IMR-90 (cell line): ENCODE results near the gene IFNA1. TPM values are rescaled to one million over a fixed set of nuclear protein-coding genes. Genes with fewer than 3 reads are reported as not detected.

ENCODE experiments used
- ATAC-seq: fragments of 200-7000 bp; cut with Tn5 transposase; 2 replicates; pipeline ENCODE4 v1.9.1; 2020; ENCODE audit warnings: low read depth, mild to moderate bottlenecking, moderate library complexity
- BruUV-seq: library from RNA; stranded (reverse); fragments of 400-500 nt; replicated peaks from 2 replicates; lab custom pipeline; 2021; lab: Mats Ljungman, UMichigan
- CTCF ChIA-PET: fragments of 300-600 bp; formaldehyde crosslinking; extraction: SDS; loops from one replicate; lab custom pipeline; 2021; ENCODE audit warnings: antibody characterized with exemption; lab: Yijun Ruan, JAX
- POLR2A ChIA-PET: fragments of 300-600 bp; sonication (Branson Sonifier 250); formaldehyde crosslinking; loops from one replicate; lab custom pipeline; 2022; ENCODE audit warnings: antibody characterized with exemption; ENCODE audit not compliant: unreplicated experiment; lab: Charles Lee
- DNase-seq: peaks from one replicate; pipeline ENCODE4 v3.0.0; 2013
- H2AFZ ChIP-seq: replicated peaks from 2 replicates; pipeline ENCODE3; 2013; ENCODE audit warnings: low read length, mild to moderate bottlenecking; ENCODE audit not compliant: poor library complexity
- H2AK5ac ChIP-seq: 2 replicates; pipeline ENCODE4 v1.6.1; 2013; ENCODE audit warnings: low read depth, low read length, inconsistent platforms
- H2AK9ac ChIP-seq: replicated peaks from 2 replicates; pipeline ENCODE3; 2013; ENCODE audit warnings: mild to moderate bottlenecking, low read depth, low read length, moderate library complexity; ENCODE audit not compliant: poor library complexity
- H2BK120ac ChIP-seq: 2 replicates; pipeline ENCODE4 v1.6.1; 2013; ENCODE audit warnings: low read depth, low read length, inconsistent platforms
- H2BK15ac ChIP-seq: 3 replicates; pipeline ENCODE4 v1.6.1; 2013; ENCODE audit warnings: low read depth, low read length, inconsistent platforms
- H2BK20ac ChIP-seq: 2 replicates; pipeline ENCODE4 v1.6.1; 2013; ENCODE audit warnings: low read depth, mild to moderate bottlenecking, inconsistent platforms, low read length, moderate library complexity
- H2BK5ac ChIP-seq: 2 replicates; pipeline ENCODE4 v1.6.1; 2013; ENCODE audit warnings: mild to moderate bottlenecking, low read depth, low read length, inconsistent platforms; ENCODE audit not compliant: poor library complexity, severe bottlenecking
- H3K14ac ChIP-seq: replicated peaks from 2 replicates; pipeline ENCODE4 v1.6.1; 2013; ENCODE audit warnings: low read depth, low read length, inconsistent platforms
- H3K18ac ChIP-seq: 2 replicates; pipeline ENCODE4 v1.6.1; 2013; ENCODE audit warnings: low read depth, low read length, control low read depth
- H3K23ac ChIP-seq: 2 replicates; pipeline ENCODE4 v1.6.1; 2013; ENCODE audit warnings: low read depth, low read length, inconsistent platforms
- H3K27ac ChIP-seq: 2 replicates; pipeline ENCODE4 v1.5.1; 2013; ENCODE audit warnings: mild to moderate bottlenecking, control low read depth, low read length; ENCODE audit not compliant: insufficient read depth
- H3K27me3 ChIP-seq: 2 replicates; pipeline ENCODE4 v1.6.1; 2013; ENCODE audit warnings: low read length; ENCODE audit not compliant: control insufficient read depth, insufficient read depth
- H3K36me3 ChIP-seq: 2 replicates; pipeline ENCODE4 v1.6.1; 2013; ENCODE audit warnings: low read length, mixed read lengths; ENCODE audit not compliant: control insufficient read depth, insufficient read depth
- H3K4ac ChIP-seq: 2 replicates; pipeline ENCODE4 v1.6.1; 2013; ENCODE audit warnings: low read depth, low read length, inconsistent platforms
- H3K4me1 ChIP-seq: 2 replicates; pipeline ENCODE4 v1.6.1; 2013; ENCODE audit warnings: low read length, mixed read lengths; ENCODE audit not compliant: control insufficient read depth, insufficient read depth
- H3K4me2 ChIP-seq: 2 replicates; pipeline ENCODE4 v1.6.1; 2013; ENCODE audit warnings: low read depth, mild to moderate bottlenecking, control low read depth, low read length, moderate library complexity
- H3K4me3 ChIP-seq: 2 replicates; pipeline ENCODE4 v1.5.1; 2013; ENCODE audit warnings: low read depth, mild to moderate bottlenecking, control low read depth, low read length, moderate library complexity; ENCODE audit not compliant: insufficient read depth
- H3K56ac ChIP-seq: 2 replicates; pipeline ENCODE4 v1.6.1; 2013; ENCODE audit warnings: low read length, inconsistent platforms; ENCODE audit not compliant: insufficient read depth; ENCODE audit errors: extremely low read depth
- H3K79me1 ChIP-seq, 2 experiments: 2 replicates each; pipeline ENCODE4 v1.6.1; 2013; ENCODE audit warnings: low read length in 2 of 2, inconsistent platforms in 1 of 2, low read depth in 1 of 2
- H3K9ac ChIP-seq: 2 replicates; pipeline ENCODE4 v1.6.1; 2013; ENCODE audit warnings: low read depth, low read length, control low read depth
- H3K9me1 ChIP-seq: 2 replicates; pipeline ENCODE4 v1.6.1; 2013; ENCODE audit warnings: low read length, inconsistent platforms; ENCODE audit not compliant: insufficient read depth
- H3K9me3 ChIP-seq: 2 replicates; pipeline ENCODE4 v1.6.1; 2013; ENCODE audit warnings: low read length; ENCODE audit not compliant: control insufficient read depth, insufficient read depth
- H4K20me1 ChIP-seq: 2 replicates; pipeline ENCODE4 v1.6.1; 2013; ENCODE audit warnings: low read length, inconsistent platforms; ENCODE audit not compliant: insufficient read depth
- H4K5ac ChIP-seq: 2 replicates; pipeline ENCODE4 v1.6.1; 2013; ENCODE audit warnings: mild to moderate bottlenecking, low read depth, low read length, control low read depth
- H4K8ac ChIP-seq, 2 experiments: 2 replicates each; pipeline ENCODE4 v1.6.1; 2013; ENCODE audit warnings: low read depth in 2 of 2, low read length in 2 of 2, control low read depth in 1 of 2, inconsistent platforms in 1 of 2
- H4K91ac ChIP-seq: 2 replicates; pipeline ENCODE4 v1.6.1; 2013; ENCODE audit warnings: low read depth, low read length, inconsistent platforms; ENCODE audit not compliant: insufficient read depth
- BHLHE40 ChIP-seq: fragments of 150-350 bp; IDR thresholded peaks from 2 replicates; pipeline ENCODE4 v1.6.1; 2016; ENCODE audit warnings: mild to moderate bottlenecking, low read depth, low read length
- CEBPB ChIP-seq: IDR thresholded peaks from 2 replicates; pipeline ENCODE4 v1.6.1; 2012; ENCODE audit warnings: low read depth, low read length, improper control_type of control experiment
- CHD1 ChIP-seq: IDR thresholded peaks from 2 replicates; pipeline ENCODE4 v1.6.1; 2012; ENCODE audit warnings: low read depth, low read length, improper control_type of control experiment
- FOS ChIP-seq: fragments of 150-350 bp; IDR thresholded peaks from 2 replicates; pipeline ENCODE4 v1.6.1; 2016; ENCODE audit warnings: low read depth, low read length
- MAFK ChIP-seq: IDR thresholded peaks from 2 replicates; pipeline ENCODE4 v1.6.1; 2012; ENCODE audit warnings: low read depth, low read length, improper control_type of control experiment
- MAZ ChIP-seq: IDR thresholded peaks from 2 replicates; pipeline ENCODE4 v1.6.1; 2012; ENCODE audit warnings: low read depth, mild to moderate bottlenecking, low read length, improper control_type of control experiment, moderate library complexity, borderline replicate concordance
- MXI1 ChIP-seq: IDR thresholded peaks from 2 replicates; pipeline ENCODE4 v1.6.1; 2012; ENCODE audit warnings: low read depth, mild to moderate bottlenecking, low read length, moderate library complexity, borderline replicate concordance
- NFE2L2 ChIP-seq: fragments of 150-350 bp; IDR thresholded peaks from 2 replicates; pipeline ENCODE4 v1.6.1; 2016; ENCODE audit warnings: low read depth, mild to moderate bottlenecking, low read length
- POLR2A ChIP-seq: IDR thresholded peaks from 2 replicates; pipeline ENCODE4 v1.6.1; 2012; ENCODE audit warnings: mild to moderate bottlenecking, low read depth, low read length
- RAD21 ChIP-seq: IDR thresholded peaks from 2 replicates; pipeline ENCODE4 v1.6.1; 2012; ENCODE audit warnings: low read length, improper control_type of control experiment
- RCOR1 ChIP-seq: IDR thresholded peaks from 2 replicates; pipeline ENCODE4 v1.6.1; 2012; ENCODE audit warnings: mild to moderate bottlenecking, low read length, improper control_type of control experiment; ENCODE audit not compliant: insufficient replicate concordance
- SMC3 ChIP-seq: fragments of 150-350 bp; IDR thresholded peaks from 2 replicates; pipeline ENCODE4 v1.6.1; 2016; ENCODE audit warnings: low read depth, mild to moderate bottlenecking, antibody characterized with exemption, low read length, moderate library complexity
- WGBS, 2 experiments: methylation state at CpG; one replicate each; pipeline versions ENCODE4 v1.1.5 to v1.1.7; 2013; ENCODE audit warnings: missing lambda C conversion rate in 2 of 2; ENCODE audit not compliant: insufficient read length in 1 of 2; ENCODE audit errors: extremely low coverage in 2 of 2; 5-methylcytosine and 5-hydroxymethylcytosine counted together
- dilution Hi-C: fragments of 300-500 bp; cut with HindIII; formaldehyde crosslinking; loops from one replicate; pipeline ENCODE4 v1.14.3; 2018; ENCODE audit warnings: low sequenced_read_pairs; ENCODE audit not compliant: unreplicated experiment
- in situ Hi-C: fragments of 300-500 bp; cut with MboI; formaldehyde crosslinking; loops from 3 replicates; pipeline ENCODE4 v1.14.3; 2019; ENCODE audit warnings: low sequenced_read_pairs, inconsistent platforms, mixed read lengths
- intact Hi-C: fragments of 100-400 bp; cut with micrococcal nuclease; formaldehyde crosslinking; loops from 2 replicates; pipeline ENCODE4 v1.10.0; 2022
- polyA plus RNA-seq, 3 experiments: library from polyadenylated mRNA; depleted of rRNA; stranded (reverse); fragments of >200 nt; gene quantifications; 2 replicates each; pipeline ENCODE4 v1.2.3, GENCODE V29; 2012; ENCODE audit warnings: low replicate concordance in 1 of 3
- total RNA-seq: library from RNA; depleted of rRNA; stranded (reverse); fragments of >200 nt; gene quantifications from 2 replicates; pipeline ENCODE4 v1.2.3, GENCODE V29; 2012
- TF ChIP-seq, protein P1 (sequence below): fragments of 150-350 bp; IDR thresholded peaks from 2 replicates; pipeline ENCODE4 v1.6.1; 2017; ENCODE audit warnings: mild to moderate bottlenecking, antibody characterized with exemption, low read length, low read depth
- TF ChIP-seq, protein P2 (sequence below): fragments of 150-350 bp; IDR thresholded peaks from 2 replicates; pipeline ENCODE4 v1.6.1; 2016; ENCODE audit warnings: low read depth, mild to moderate bottlenecking, low read length, moderate library complexity, borderline replicate concordance
- TF ChIP-seq, protein P3 (sequence below): conservative IDR thresholded peaks from 2 replicates; pipeline ENCODE4 v1.5.1; 2012; ENCODE audit warnings: mild to moderate bottlenecking, low read depth, low read length, improper control_type of control experiment

IFNA1 gene
- total and polyA plus RNA-seq, 2 of the 4 experiments (the other 2 are of a cell fraction) = not detected

DNA sequence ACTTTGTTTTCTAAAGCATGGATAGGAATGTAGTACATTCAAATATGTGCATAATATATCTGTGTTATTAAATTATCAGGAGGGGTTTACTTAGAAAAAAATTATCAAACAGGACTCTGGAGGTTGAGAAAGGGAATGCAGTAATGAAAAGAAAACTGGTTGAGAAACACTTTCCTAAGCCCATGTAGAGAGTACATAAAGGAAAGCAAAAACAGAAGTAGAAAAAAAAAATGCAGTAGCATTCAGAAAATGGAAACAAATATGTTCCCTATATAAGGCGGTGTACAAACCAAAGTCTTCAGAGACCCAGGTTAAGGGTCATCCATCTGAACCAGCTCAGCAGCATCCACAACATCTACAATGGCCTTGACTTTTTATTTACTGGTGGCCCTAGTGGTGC, 31.4 kb upstream of the IFNA1 start, which contains the start of gene IFNA8:
IFNA8 (plus strand) TSS at position 301 of the 400 bp plus-strand sequence; CDS start at position 361, 60 bp downstream.
- Histone ChIP-seq H3K9ac (no peak within 1 kb of the TSS), H3K27me3 (peaks cover 26% of the 10 kb centered on the region), H3K27ac (no peak within 1 kb of the TSS), H4K20me1 (no peaks in the 10 kb centered on the region), H3K14ac (no peak within 1 kb of the TSS), H3K56ac (no peak within 1 kb of the TSS), H3K4me2 (no peak within 1 kb of the TSS), H3K23ac (no peak within 1 kb of the TSS), H4K8ac (no peak within 1 kb of the TSS), H2AFZ (no peak within 1 kb of the TSS), H3K79me1 (no peaks in the 10 kb centered on the region), H3K36me3 (no peaks in the 10 kb centered on the region), H2AK9ac (no peak within 1 kb of the TSS), H2BK5ac (no peak within 1 kb of the TSS), H2BK20ac (no peak within 1 kb of the TSS), H3K9me3 (no peaks in the 10 kb centered on the region), H4K91ac (no peak within 1 kb of the TSS), H2AK5ac (no peak within 1 kb of the TSS), H2BK120ac (no peak within 1 kb of the TSS), H3K18ac (no peak within 1 kb of the TSS), H2BK15ac (no peak within 1 kb of the TSS), H3K9me1 (no peaks in the 10 kb centered on the region), H3K4me1 (no peaks in the 10 kb centered on the region), H4K5ac (no peak within 1 kb of the TSS), H3K4me3 (no peak within 1 kb of the TSS), H3K4ac (no peak within 1 kb of the TSS)
- ChIA-PET CTCF (interaction anchor here (1.8 kb wide), 1 partner anchor 13 kb away, joined by 10 read pairs; no protein-coding TSS in a partner anchor), POLR2A (no interaction called here)
- BruUV-seq = no TSS peak
- intact Hi-C loops = no loop called here
- no peak for ATAC-seq
- in situ Hi-C loops = no loop called here
- TF ChIP-seq SMC3 (no peak), CEBPB (no peak), BHLHE40 (no peak), MXI1 (no peak), CHD1 (no peak), RAD21 (no peak), FOS (no peak), MAZ (no peak), POLR2A (no peak), MAFK (no peak), RCOR1 (no peak), NFE2L2 (no peak)
- TF ChIP-seq, protein P1, sequence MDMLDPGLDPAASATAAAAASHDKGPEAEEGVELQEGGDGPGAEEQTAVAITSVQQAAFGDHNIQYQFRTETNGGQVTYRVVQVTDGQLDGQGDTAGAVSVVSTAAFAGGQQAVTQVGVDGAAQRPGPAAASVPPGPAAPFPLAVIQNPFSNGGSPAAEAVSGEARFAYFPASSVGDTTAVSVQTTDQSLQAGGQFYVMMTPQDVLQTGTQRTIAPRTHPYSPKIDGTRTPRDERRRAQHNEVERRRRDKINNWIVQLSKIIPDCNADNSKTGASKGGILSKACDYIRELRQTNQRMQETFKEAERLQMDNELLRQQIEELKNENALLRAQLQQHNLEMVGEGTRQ = no peak
- TF ChIP-seq, protein P2, sequence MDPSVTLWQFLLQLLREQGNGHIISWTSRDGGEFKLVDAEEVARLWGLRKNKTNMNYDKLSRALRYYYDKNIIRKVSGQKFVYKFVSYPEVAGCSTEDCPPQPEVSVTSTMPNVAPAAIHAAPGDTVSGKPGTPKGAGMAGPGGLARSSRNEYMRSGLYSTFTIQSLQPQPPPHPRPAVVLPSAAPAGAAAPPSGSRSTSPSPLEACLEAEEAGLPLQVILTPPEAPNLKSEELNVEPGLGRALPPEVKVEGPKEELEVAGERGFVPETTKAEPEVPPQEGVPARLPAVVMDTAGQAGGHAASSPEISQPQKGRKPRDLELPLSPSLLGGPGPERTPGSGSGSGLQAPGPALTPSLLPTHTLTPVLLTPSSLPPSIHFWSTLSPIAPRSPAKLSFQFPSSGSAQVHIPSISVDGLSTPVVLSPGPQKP = no peak
- TF ChIP-seq, protein P3, sequence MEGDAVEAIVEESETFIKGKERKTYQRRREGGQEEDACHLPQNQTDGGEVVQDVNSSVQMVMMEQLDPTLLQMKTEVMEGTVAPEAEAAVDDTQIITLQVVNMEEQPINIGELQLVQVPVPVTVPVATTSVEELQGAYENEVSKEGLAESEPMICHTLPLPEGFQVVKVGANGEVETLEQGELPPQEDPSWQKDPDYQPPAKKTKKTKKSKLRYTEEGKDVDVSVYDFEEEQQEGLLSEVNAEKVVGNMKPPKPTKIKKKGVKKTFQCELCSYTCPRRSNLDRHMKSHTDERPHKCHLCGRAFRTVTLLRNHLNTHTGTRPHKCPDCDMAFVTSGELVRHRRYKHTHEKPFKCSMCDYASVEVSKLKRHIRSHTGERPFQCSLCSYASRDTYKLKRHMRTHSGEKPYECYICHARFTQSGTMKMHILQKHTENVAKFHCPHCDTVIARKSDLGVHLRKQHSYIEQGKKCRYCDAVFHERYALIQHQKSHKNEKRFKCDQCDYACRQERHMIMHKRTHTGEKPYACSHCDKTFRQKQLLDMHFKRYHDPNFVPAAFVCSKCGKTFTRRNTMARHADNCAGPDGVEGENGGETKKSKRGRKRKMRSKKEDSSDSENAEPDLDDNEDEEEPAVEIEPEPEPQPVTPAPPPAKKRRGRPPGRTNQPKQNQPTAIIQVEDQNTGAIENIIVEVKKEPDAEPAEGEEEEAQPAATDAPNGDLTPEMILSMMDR = no peak
- DNase-seq = no peak
- dilution Hi-C loops = no loop called here
- WGBS, 2 experiments = no CpG with 5 or more reads among the region's 1 CpG
